SU-DHL-6 (cell line): ENCODE results near the gene RNF150.
"Not testable (repeated sequence)": the region's sequence is repeated elsewhere in the genome, so short reads cannot be mapped to it uniquely, and the experiment has no call there.

Experiments
- EZH2phosphoT487 ChIP-seq: fragments of 200-600 bp; sonication (generic), shearing (Covaris generic); conservative IDR thresholded peaks from 2 replicates; pipeline ENCODE4 v1.6.1; 2018; ENCODE audit warnings: mild to moderate bottlenecking, antibody characterized with exemption, low read length, moderate library complexity, mixed read lengths
- TF ChIP-seq, protein P1 (sequence below): fragments of 200-600 bp; sonication (generic); IDR thresholded peaks from one replicate; pipeline ENCODE4 v1.5.1; 2017; ENCODE audit warnings: antibody characterized with exemption, mild to moderate bottlenecking, low read length, moderate library complexity; ENCODE audit not compliant: insufficient read depth, poor library complexity, severe bottlenecking

- TF ChIP-seq, protein P1, sequence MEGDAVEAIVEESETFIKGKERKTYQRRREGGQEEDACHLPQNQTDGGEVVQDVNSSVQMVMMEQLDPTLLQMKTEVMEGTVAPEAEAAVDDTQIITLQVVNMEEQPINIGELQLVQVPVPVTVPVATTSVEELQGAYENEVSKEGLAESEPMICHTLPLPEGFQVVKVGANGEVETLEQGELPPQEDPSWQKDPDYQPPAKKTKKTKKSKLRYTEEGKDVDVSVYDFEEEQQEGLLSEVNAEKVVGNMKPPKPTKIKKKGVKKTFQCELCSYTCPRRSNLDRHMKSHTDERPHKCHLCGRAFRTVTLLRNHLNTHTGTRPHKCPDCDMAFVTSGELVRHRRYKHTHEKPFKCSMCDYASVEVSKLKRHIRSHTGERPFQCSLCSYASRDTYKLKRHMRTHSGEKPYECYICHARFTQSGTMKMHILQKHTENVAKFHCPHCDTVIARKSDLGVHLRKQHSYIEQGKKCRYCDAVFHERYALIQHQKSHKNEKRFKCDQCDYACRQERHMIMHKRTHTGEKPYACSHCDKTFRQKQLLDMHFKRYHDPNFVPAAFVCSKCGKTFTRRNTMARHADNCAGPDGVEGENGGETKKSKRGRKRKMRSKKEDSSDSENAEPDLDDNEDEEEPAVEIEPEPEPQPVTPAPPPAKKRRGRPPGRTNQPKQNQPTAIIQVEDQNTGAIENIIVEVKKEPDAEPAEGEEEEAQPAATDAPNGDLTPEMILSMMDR, result not testable (repeated sequence)
- not testable (repeated sequence) for TF ChIP-seq EZH2phosphoT487
Observed at GRCh38 chr4:140820520-140820919, 312.7 kb downstream of the RNF150 start.
